HepG2 (cell line): Measurements from ENCODE around the gene ARMCX5. TPM values are rescaled to one million over a fixed set of nuclear protein-coding genes. Genes with fewer than 3 reads are reported as not detected.

Source experiments
- ATAC-seq: fragments of 200-7000 bp; cut with Tn5 transposase; 3 replicates; pipeline ENCODE4 v1.9.1; 2020; ENCODE audit warnings: mild to moderate bottlenecking, moderate library complexity
- BruUV-seq: library from RNA; stranded (reverse); fragments of 400-500 nt; replicated peaks from 2 replicates; lab custom pipeline; 2021; lab: Mats Ljungman, UMichigan
- CTCF ChIA-PET: fragments of 300-600 bp; formaldehyde crosslinking; extraction: SDS; loops from one replicate; lab custom pipeline; 2021; ENCODE audit warnings: low total read pairs, inconsistent platforms, low intra/inter-chr PET ratio; lab: Yijun Ruan, JAX
- POLR2A ChIA-PET: fragments of 350-600 bp; sonication (Branson Sonifier 250); formaldehyde crosslinking; loops from one replicate; lab custom pipeline; 2020; ENCODE audit warnings: antibody characterized with exemption, inconsistent platforms; lab: Yijun Ruan, JAX
- DNase-seq: peaks from one replicate; pipeline ENCODE4 v3.0.0-alpha.2; 2015; ENCODE audit warnings: low spot score
- FAIRE-seq: peaks from 3 replicates; lab custom pipeline; 2011; peaks lifted over from hg19 to GRCh38; lab: Jason Lieb, UNC
- H2AFZ ChIP-seq: one replicate; pipeline ENCODE4 v1.6.1; 2011; ENCODE audit warnings: low read length, inconsistent platforms
- H3K27ac ChIP-seq: fragments of 300-600 bp; 3 replicates; pipeline ENCODE4 v1.8.0; 2011; ENCODE audit warnings: mixed run types, mild to moderate bottlenecking, mixed read lengths, low read length, inconsistent platforms; ENCODE audit not compliant: insufficient read depth; ENCODE audit errors: extremely low read length
- H3K27me3 ChIP-seq, 2 experiments: fragments of 200-600 bp in 1 of 2; 2 replicates in 1 of 2; 3 replicates in 1 of 2; pipeline versions ENCODE4 v1.6.0 to v1.8.0; 2011; ENCODE audit warnings: low read length in 2 of 2, mild to moderate bottlenecking in 2 of 2, moderate library complexity in 2 of 2, inconsistent platforms in 1 of 2; ENCODE audit not compliant: insufficient read depth in 2 of 2, control insufficient read depth in 1 of 2
- H3K36me3 ChIP-seq, 2 experiments: fragments of 200-600 bp in 1 of 2; replicated peaks in 1 of 2; 2 replicates in 1 of 2; 3 replicates in 1 of 2; pipeline versions ENCODE4 v1.5.1 to v1.8.0; 2011; ENCODE audit warnings: low read length in 2 of 2, inconsistent platforms in 1 of 2; ENCODE audit not compliant: insufficient read depth in 2 of 2, control insufficient read depth in 1 of 2
- H3K4me1 ChIP-seq: 2 replicates; pipeline ENCODE4 v1.5.1; 2012; ENCODE audit warnings: low read length, inconsistent platforms; ENCODE audit not compliant: insufficient read depth
- H3K4me2 ChIP-seq: 2 replicates; pipeline ENCODE4 v1.6.0; 2011; ENCODE audit warnings: low read depth, low read length, inconsistent platforms
- H3K4me3 ChIP-seq, 3 experiments: fragments of 200-600 bp in 1 of 3; sonication (generic), shearing (Covaris generic) in 1 of 3; replicated peaks in 1 of 3; 2 replicates each; pipeline ENCODE4 v1.5.1; 2011 to 2016; ENCODE audit warnings: low read length in 3 of 3, inconsistent platforms in 2 of 3, low read depth in 2 of 3, mild to moderate bottlenecking in 2 of 3, control low read depth in 1 of 3, mixed read lengths in 1 of 3; ENCODE audit not compliant: insufficient read depth in 1 of 3
- H3K79me2 ChIP-seq: one replicate; pipeline ENCODE4 v1.6.1; 2011; ENCODE audit warnings: low read length, inconsistent platforms; ENCODE audit not compliant: insufficient read depth
- H3K9ac ChIP-seq: 2 replicates; pipeline ENCODE4 v1.6.0; 2011; ENCODE audit warnings: mild to moderate bottlenecking, low read depth, low read length, inconsistent platforms; ENCODE audit not compliant: insufficient read depth
- H3K9me3 ChIP-seq: 2 replicates; pipeline ENCODE4 v1.5.1; 2012; ENCODE audit warnings: mild to moderate bottlenecking, low read length
- H4K20me1 ChIP-seq: 2 replicates; pipeline ENCODE4 v1.6.0; 2011; ENCODE audit warnings: inconsistent platforms, mild to moderate bottlenecking, low read length, moderate library complexity; ENCODE audit not compliant: insufficient read depth
- POLR2AphosphoS5 ChIP-seq: IDR thresholded peaks from 2 replicates; pipeline ENCODE4 v1.6.1; 2012; ENCODE audit warnings: low read depth, low read length
- RORA ChIP-seq: sonication (generic); formaldehyde crosslinking; IDR thresholded peaks from 2 replicates; pipeline ENCODE4 v1.5.0; 2020; ENCODE audit warnings: mild to moderate bottlenecking, missing genetic modification reagents, moderate library complexity
- SIX4 ChIP-seq: sonication (generic); formaldehyde crosslinking; IDR thresholded peaks from 2 replicates; pipeline ENCODE4 v1.4.0; 2020; ENCODE audit warnings: missing genetic modification reagents
- SRSF1 ChIP-seq: fragments of 200-400 bp; formaldehyde crosslinking; optimal IDR thresholded peaks from 2 replicates; pipeline ENCODE3; 2017; ENCODE audit warnings: mild to moderate bottlenecking, low read depth, low read length, moderate library complexity
- ZFP82 ChIP-seq: sonication (generic); formaldehyde crosslinking; IDR thresholded peaks from 2 replicates; pipeline ENCODE4 v1.5.1; 2020; ENCODE audit warnings: mild to moderate bottlenecking, missing genetic modification reagents, borderline replicate concordance
- ZNF660 ChIP-seq: sonication (generic); formaldehyde crosslinking; IDR thresholded peaks from 2 replicates; pipeline ENCODE4 v1.5.1; 2020; ENCODE audit warnings: mild to moderate bottlenecking, low read depth, missing genetic modification reagents, borderline replicate concordance
- ZNF75D ChIP-seq: sonication (generic); formaldehyde crosslinking; IDR thresholded peaks from 2 replicates; pipeline ENCODE4 v1.8.1; 2023; ENCODE audit warnings: missing genetic modification reagents, mild to moderate bottlenecking, borderline replicate concordance
- WGBS: methylation state at CpG from one replicate; pipeline ENCODE4 v1.1.6; 2017; ENCODE audit warnings: low lambda C conversion rate; 5-methylcytosine and 5-hydroxymethylcytosine counted together
- in situ Hi-C: cut with HindIII; loops from 2 replicates; pipeline ENCODE4 v1.10.0; 2017; ENCODE audit warnings: low pct_unique_long_range_greater_than_20kb; ENCODE audit not compliant: extremely low pct_ligation_motif_present
- intact Hi-C: fragments of 100-400 bp; cut with micrococcal nuclease; formaldehyde crosslinking; loops from one replicate; pipeline ENCODE4 v1.10.0; 2022; ENCODE audit not compliant: unreplicated experiment
- polyA plus RNA-seq, 8 experiments: library from polyadenylated mRNA; depleted of rRNA in 3 of 8; stranded (reverse) in 7 of 8; unstranded in 1 of 8; fragments of >200 nt; fragmentation: Illumina TruSeq in 4 of 8; extraction: Trizol in 4 of 8; gene quantifications; 2 replicates each; pipeline versions ENCODE4 v1.2.1 to v1.2.3, GENCODE V29; 2011 to 2016; ENCODE audit warnings: low read depth in 4 of 8, missing spikeins in 1 of 8, mixed read lengths in 1 of 8; ENCODE audit not compliant: insufficient read depth in 1 of 8
- total RNA-seq, 5 experiments: library from RNA; depleted of rRNA; stranded (reverse); fragments of >200 nt; fragmentation: Illumina TruSeq; extraction: Trizol; gene quantifications; 2 replicates each; pipeline ENCODE4 v1.2.3, GENCODE V29; 2016; ENCODE audit warnings: low read depth in 1 of 5
- TF ChIP-seq, protein P1 (sequence below): sonication (generic); formaldehyde crosslinking; IDR thresholded peaks from 2 replicates; pipeline ENCODE4 v1.4.0; 2020; ENCODE audit warnings: missing genetic modification reagents
- TF ChIP-seq, protein P2 (sequence below): sonication (generic); formaldehyde crosslinking; IDR thresholded peaks from 2 replicates; pipeline ENCODE4 v1.9.0; 2022; ENCODE audit warnings: low read depth, missing genetic modification reagents
- TF ChIP-seq, protein P3 (sequence below): sonication (generic); formaldehyde crosslinking; IDR thresholded peaks from 2 replicates; pipeline ENCODE4 v1.8.1; 2023; ENCODE audit warnings: missing genetic modification reagents, mild to moderate bottlenecking, borderline replicate concordance
- TF ChIP-seq, protein P4 (sequence below): sonication (generic); formaldehyde crosslinking; IDR thresholded peaks from 2 replicates; pipeline ENCODE4 v1.4.0; 2020; ENCODE audit warnings: mild to moderate bottlenecking, missing genetic modification reagents

The ARMCX5 gene
- total and polyA plus RNA-seq, 2 of the 13 experiments (the other 11 are each of a cell fraction or from before 2014, with no cell fraction given): 9.1 to 14.2 TPM

DNA sequence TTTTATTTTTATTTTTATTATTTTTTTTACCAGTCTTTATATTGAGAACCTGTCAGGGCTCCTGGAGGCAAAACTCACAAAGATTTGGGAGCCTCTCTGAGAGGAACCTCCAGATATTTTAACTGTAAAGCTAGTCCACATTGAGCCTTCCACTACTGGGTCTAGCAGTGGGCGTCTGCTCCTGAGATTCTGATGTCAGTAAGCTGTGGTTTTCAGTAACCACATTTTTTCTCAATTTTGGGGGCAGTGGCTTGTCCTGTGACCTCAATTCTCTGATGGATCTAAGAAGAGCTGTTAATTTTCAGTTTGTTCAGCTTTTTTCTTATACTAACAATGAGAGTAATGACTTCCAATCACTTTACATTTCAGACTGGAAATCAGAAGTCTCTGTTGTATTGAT, 28.3 kb downstream of the ARMCX5 start:
- FAIRE-seq: no peak
- BruUV-seq: no TSS peak
- Histone ChIP-seq H3K4me3 (no peak overlapping the region), H3K4me2 (no peak overlapping the region), H3K36me3 (no peaks in the 10 kb centered on the region; a peak in 1 of 5 replicates), H3K79me2 (no peaks in the 10 kb centered on the region), H3K9me3 (no peaks in the 10 kb centered on the region), H2AFZ (no peak overlapping the region), H4K20me1 (no peaks in the 10 kb centered on the region), H3K9ac (no peak overlapping the region), H3K4me1 (no peaks in the 10 kb centered on the region), H3K27me3 (no peaks in the 10 kb centered on the region), H3K27ac (no peak overlapping the region)
- intact Hi-C loops (no loop called here), in situ Hi-C loops (no loop called here)
- TF ChIP-seq POLR2AphosphoS5: no peak
- no peak for TF ChIP-seq ZNF75D (CRISPR knock-in tag)
- TF ChIP-seq, protein P1, sequence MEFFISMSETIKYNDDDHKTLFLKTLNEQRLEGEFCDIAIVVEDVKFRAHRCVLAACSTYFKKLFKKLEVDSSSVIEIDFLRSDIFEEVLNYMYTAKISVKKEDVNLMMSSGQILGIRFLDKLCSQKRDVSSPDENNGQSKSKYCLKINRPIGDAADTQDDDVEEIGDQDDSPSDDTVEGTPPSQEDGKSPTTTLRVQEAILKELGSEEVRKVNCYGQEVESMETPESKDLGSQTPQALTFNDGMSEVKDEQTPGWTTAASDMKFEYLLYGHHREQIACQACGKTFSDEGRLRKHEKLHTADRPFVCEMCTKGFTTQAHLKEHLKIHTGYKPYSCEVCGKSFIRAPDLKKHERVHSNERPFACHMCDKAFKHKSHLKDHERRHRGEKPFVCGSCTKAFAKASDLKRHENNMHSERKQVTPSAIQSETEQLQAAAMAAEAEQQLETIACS (CRISPR knock-in tag): no peak
- TF ChIP-seq SRSF1: no peak
- TF ChIP-seq, protein P2, sequence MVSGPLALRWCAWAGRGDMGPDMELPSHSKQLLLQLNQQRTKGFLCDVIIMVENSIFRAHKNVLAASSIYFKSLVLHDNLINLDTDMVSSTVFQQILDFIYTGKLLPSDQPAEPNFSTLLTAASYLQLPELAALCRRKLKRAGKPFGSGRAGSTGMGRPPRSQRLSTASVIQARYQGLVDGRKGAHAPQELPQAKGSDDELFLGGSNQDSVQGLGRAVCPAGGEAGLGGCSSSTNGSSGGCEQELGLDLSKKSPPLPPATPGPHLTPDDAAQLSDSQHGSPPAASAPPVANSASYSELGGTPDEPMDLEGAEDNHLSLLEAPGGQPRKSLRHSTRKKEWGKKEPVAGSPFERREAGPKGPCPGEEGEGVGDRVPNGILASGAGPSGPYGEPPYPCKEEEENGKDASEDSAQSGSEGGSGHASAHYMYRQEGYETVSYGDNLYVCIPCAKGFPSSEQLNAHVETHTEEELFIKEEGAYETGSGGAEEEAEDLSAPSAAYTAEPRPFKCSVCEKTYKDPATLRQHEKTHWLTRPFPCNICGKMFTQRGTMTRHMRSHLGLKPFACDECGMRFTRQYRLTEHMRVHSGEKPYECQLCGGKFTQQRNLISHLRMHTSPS (CRISPR knock-in tag): no peak
- no peak for TF ChIP-seq RORA (CRISPR knock-in tag)
- TF ChIP-seq ZNF660 (CRISPR knock-in tag): no peak
- TF ChIP-seq SIX4 (CRISPR knock-in tag): no peak
- TF ChIP-seq, protein P3, sequence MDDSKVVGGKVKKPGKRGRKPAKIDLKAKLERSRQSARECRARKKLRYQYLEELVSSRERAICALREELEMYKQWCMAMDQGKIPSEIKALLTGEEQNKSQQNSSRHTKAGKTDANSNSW (CRISPR knock-in tag): no peak
- TF ChIP-seq, protein P4, sequence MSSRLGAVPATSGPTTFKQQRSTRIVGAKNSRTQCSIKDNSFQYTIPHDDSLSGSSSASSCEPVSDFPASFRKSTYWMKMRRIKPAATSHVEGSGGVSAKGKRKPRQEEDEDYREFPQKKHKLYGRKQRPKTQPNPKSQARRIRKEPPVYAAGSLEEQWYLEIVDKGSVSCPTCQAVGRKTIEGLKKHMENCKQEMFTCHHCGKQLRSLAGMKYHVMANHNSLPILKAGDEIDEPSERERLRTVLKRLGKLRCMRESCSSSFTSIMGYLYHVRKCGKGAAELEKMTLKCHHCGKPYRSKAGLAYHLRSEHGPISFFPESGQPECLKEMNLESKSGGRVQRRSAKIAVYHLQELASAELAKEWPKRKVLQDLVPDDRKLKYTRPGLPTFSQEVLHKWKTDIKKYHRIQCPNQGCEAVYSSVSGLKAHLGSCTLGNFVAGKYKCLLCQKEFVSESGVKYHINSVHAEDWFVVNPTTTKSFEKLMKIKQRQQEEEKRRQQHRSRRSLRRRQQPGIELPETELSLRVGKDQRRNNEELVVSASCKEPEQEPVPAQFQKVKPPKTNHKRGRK: no peak
- TF ChIP-seq ZFP82 (CRISPR knock-in tag): no peak
- ChIA-PET CTCF (no interaction called here), POLR2A (no interaction called here)
- no peak for DNase-seq
- ATAC-seq: no peak
- 88% methylated on average over 1 of the region's 1 CpG for WGBS
